Measurements from ENCODE around the gene SGMS1. TPM values are rescaled to one million over a fixed set of nuclear protein-coding genes. Genes with fewer than 3 reads are reported as not detected.

Gene SGMS1
- total and polyA plus RNA-seq, 2 donors (not counting 1 experiment from before 2014, with no cell fraction given): 39.9 to 82.1 TPM

DNA sequence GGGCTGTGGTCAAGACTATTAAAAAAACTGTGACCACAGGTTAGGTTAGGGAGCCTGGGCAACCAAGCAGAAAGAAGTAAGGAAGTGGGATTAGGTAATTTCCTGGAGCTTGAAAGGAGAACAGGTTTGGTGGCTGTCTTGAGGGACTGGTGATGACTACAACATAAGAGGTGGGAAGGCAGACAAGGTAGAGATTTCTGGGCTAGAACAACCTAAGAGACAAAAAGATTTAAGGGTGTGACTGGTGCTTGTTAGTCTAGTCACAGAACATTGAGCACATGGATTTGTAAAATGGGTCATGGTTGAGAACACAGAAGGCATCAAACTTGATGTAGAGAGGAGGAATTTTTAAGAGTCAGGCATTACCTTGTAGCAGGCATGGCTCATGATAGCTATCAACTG lies 248.7 kb downstream of the SGMS1 start:
- Histone ChIP-seq H3K27ac (ENCODE audit: insufficient read depth, low read length) (no peak overlapping the region), H3K79me2 (ENCODE audit: control insufficient read depth, insufficient read depth, low read length) (peaks cover 18% of the 10 kb centered on the region), H2AFZ (ENCODE audit: low read length) (no peak overlapping the region), H3K4me2 (ENCODE audit: extremely low read depth, insufficient read depth, low read length) (no peak overlapping the region), H3K9me3 (ENCODE audit: control insufficient read depth, insufficient read depth, low read depth, low read length) (no peaks in the 10 kb centered on the region), H3K4me1 (ENCODE audit: control insufficient read depth, extremely low read depth, insufficient read depth, low read length) (peaks cover 2% of the 10 kb centered on the region), H3K9ac (ENCODE audit: insufficient read depth, low read length) (no peak overlapping the region), H4K20me1 (ENCODE audit: control insufficient read depth, extremely low read depth, insufficient read depth, low read length) (no peaks in the 10 kb centered on the region), H3K27me3 (ENCODE audit: control insufficient read depth, insufficient read depth, low read length) (no peaks in the 10 kb centered on the region), H3K36me3 (ENCODE audit: control insufficient read depth, insufficient read depth, low read length) (no peaks in the 10 kb centered on the region), H3K4me3 (replicated peaks in 1 of 4; ENCODE audit: control extremely low read depth in 1 of 4, insufficient read depth in 1 of 4, low read depth in 3 of 4, low read length in 4 of 4) (no peak overlapping the region)
- DNase-seq (ENCODE audit: low read depth in 2 of 2): no peak
- TF ChIP-seq EZH2 (IDR thresholded peaks at IDR 0.05; ENCODE audit: low read length, missing control alignments): no peak
- TF ChIP-seq, protein P1, sequence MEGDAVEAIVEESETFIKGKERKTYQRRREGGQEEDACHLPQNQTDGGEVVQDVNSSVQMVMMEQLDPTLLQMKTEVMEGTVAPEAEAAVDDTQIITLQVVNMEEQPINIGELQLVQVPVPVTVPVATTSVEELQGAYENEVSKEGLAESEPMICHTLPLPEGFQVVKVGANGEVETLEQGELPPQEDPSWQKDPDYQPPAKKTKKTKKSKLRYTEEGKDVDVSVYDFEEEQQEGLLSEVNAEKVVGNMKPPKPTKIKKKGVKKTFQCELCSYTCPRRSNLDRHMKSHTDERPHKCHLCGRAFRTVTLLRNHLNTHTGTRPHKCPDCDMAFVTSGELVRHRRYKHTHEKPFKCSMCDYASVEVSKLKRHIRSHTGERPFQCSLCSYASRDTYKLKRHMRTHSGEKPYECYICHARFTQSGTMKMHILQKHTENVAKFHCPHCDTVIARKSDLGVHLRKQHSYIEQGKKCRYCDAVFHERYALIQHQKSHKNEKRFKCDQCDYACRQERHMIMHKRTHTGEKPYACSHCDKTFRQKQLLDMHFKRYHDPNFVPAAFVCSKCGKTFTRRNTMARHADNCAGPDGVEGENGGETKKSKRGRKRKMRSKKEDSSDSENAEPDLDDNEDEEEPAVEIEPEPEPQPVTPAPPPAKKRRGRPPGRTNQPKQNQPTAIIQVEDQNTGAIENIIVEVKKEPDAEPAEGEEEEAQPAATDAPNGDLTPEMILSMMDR (conservative IDR thresholded peaks at IDR 0.05 in 1 of 2, IDR thresholded peaks at IDR 0.05 in 1 of 2; ENCODE audit: low read depth in 1 of 2, low read length in 2 of 2): no peak

DNA sequence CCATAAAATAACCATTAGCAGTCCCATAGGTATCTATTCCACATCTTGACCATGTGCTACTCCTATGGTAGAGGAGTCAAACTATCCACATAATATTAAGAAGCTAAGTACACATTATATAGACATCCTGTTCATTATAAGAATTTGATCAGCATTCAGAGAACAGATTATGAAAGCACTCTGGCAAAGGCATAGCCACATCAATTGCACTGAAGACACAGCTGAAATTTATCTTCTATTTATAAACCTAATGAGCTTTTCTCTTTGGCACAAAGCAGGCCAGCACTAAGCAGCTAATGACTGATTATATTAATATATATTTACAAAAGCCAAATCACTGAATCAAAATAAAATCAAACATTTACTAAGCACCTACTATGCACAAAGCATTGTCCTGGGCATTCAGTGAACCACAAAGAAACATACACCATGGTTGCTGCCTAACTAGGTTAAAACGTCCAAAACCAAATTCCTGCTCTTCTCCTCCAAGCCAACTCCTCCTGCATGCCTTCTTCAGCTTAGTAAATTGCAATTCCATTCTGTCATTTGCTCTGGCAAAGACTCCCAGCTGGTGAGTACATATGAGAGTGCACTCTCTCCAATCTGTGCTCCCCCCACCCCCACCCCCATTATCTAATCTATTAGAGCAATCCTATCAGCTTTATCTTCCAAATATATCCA lies 249.8 kb downstream of the SGMS1 start:
- no peaks in the 10 kb centered on the region for H4K20me1 ChIP-seq (ENCODE audit: control insufficient read depth, extremely low read depth, insufficient read depth, low read length)
- no peak overlapping the region for H3K4me3 ChIP-seq (replicated peaks in 1 of 4; ENCODE audit: control extremely low read depth in 1 of 4, insufficient read depth in 1 of 4, low read depth in 3 of 4, low read length in 4 of 4)
- H3K9me3 ChIP-seq (ENCODE audit: control insufficient read depth, insufficient read depth, low read depth, low read length): no peaks in the 10 kb centered on the region
- no peak overlapping the region for H2AFZ ChIP-seq (ENCODE audit: low read length)
- no peak overlapping the region for H3K4me2 ChIP-seq (ENCODE audit: extremely low read depth, insufficient read depth, low read length)
- no peak overlapping the region for H3K9ac ChIP-seq (ENCODE audit: insufficient read depth, low read length)
- no peaks in the 10 kb centered on the region for H3K36me3 ChIP-seq (ENCODE audit: control insufficient read depth, insufficient read depth, low read length)
- TF ChIP-seq, protein P1 (conservative IDR thresholded peaks at IDR 0.05 in 1 of 2, IDR thresholded peaks at IDR 0.05 in 1 of 2; ENCODE audit: low read depth in 1 of 2, low read length in 2 of 2): no peak
- no peak for TF ChIP-seq EZH2 (IDR thresholded peaks at IDR 0.05; ENCODE audit: low read length, missing control alignments)
- peaks cover 24% of the 10 kb centered on the region for H3K79me2 ChIP-seq (ENCODE audit: control insufficient read depth, insufficient read depth, low read length)
- peak in 1 of 2 donors; percentile 74 for DNase-seq (ENCODE audit: low read depth in 2 of 2)
- no peaks in the 10 kb centered on the region for H3K27me3 ChIP-seq (ENCODE audit: control insufficient read depth, insufficient read depth, low read length)
- H3K4me1 ChIP-seq (ENCODE audit: control insufficient read depth, extremely low read depth, insufficient read depth, low read length): peaks cover 2% of the 10 kb centered on the region
- no peak overlapping the region for H3K27ac ChIP-seq (ENCODE audit: insufficient read depth, low read length)

DNA sequence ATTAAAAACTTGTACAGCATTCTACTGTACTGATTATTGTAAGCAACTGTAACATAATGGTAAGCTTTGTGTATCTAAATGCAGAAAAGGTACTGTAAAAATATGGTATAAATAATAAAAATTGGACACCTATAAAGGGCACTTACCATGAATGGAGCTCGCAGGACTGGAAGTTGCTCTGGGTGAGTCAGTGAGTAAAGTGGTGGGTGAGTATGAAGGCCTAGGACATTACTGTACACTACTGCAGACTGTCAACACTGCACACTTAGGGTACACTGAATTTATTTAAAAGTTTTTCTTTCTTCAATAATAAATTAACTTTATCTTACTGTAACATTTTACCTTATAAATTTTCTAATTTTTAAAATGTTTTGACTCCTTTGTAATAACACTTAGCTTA lies 253.8 kb downstream of the SGMS1 start:
- Histone ChIP-seq H3K36me3 (ENCODE audit: control insufficient read depth, insufficient read depth, low read length) (no peaks in the 10 kb centered on the region), H3K79me2 (ENCODE audit: control insufficient read depth, insufficient read depth, low read length) (peaks cover 26% of the 10 kb centered on the region), H3K9ac (ENCODE audit: insufficient read depth, low read length) (no peak overlapping the region), H3K27me3 (ENCODE audit: control insufficient read depth, insufficient read depth, low read length) (no peaks in the 10 kb centered on the region), H3K4me3 (replicated peaks in 1 of 4; ENCODE audit: control extremely low read depth in 1 of 4, insufficient read depth in 1 of 4, low read depth in 3 of 4, low read length in 4 of 4) (no peak overlapping the region), H4K20me1 (ENCODE audit: control insufficient read depth, extremely low read depth, insufficient read depth, low read length) (no peaks in the 10 kb centered on the region), H3K4me1 (ENCODE audit: control insufficient read depth, extremely low read depth, insufficient read depth, low read length) (peaks cover 2% of the 10 kb centered on the region), H3K27ac (ENCODE audit: insufficient read depth, low read length) (no peak overlapping the region), H3K9me3 (ENCODE audit: control insufficient read depth, insufficient read depth, low read depth, low read length) (no peaks in the 10 kb centered on the region), H2AFZ (ENCODE audit: low read length) (no peak overlapping the region), H3K4me2 (ENCODE audit: extremely low read depth, insufficient read depth, low read length) (no peak overlapping the region)
- DNase-seq (ENCODE audit: low read depth in 2 of 2): peak in 1 of 2 donors; percentile 45
- TF ChIP-seq EZH2 (IDR thresholded peaks at IDR 0.05; ENCODE audit: low read length, missing control alignments): no peak
- TF ChIP-seq, protein P1 (conservative IDR thresholded peaks at IDR 0.05 in 1 of 2, IDR thresholded peaks at IDR 0.05 in 1 of 2; ENCODE audit: low read depth in 1 of 2, low read length in 2 of 2): no peak
